ENCODE results near the gene VSIG4.
"Not testable (repeated sequence)": the region's sequence is repeated elsewhere in the genome, so short reads cannot be mapped to it uniquely, and the experiment has no call there.

Gene VSIG4, protein sequence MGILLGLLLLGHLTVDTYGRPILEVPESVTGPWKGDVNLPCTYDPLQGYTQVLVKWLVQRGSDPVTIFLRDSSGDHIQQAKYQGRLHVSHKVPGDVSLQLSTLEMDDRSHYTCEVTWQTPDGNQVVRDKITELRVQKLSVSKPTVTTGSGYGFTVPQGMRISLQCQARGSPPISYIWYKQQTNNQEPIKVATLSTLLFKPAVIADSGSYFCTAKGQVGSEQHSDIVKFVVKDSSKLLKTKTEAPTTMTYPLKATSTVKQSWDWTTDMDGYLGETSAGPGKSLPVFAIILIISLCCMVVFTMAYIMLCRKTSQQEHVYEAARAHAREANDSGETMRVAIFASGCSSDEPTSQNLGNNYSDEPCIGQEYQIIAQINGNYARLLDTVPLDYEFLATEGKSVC

GRCh38 chrX:66039944-66040343, at the start of gene VSIG4:
TSS of gene VSIG4 (minus strand) at chrX:66040080. CDS start at chrX:66039998, 82 bp downstream.
- DNase-seq = no peak

DNA sequence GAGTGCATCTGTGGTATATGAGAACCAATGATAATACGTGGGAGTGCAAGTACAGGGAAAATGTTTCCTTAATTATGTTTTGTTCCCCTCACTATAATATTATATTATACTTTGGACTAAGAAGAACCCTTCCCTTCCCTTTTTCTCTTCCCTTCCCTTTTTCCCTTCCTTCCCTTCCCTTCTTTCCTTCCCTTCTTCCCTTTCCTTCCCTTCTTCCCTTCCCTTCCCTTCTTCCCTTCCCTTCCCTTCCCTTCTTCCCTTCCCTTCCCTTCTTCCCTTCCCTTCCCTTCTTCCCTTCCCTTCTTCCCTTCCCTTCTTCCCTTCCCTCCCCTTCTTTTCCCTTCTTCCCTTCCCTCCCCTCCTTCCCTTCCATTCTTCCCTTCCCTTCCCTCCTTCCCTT, 36.9 kb upstream of the VSIG4 start:
- DNase-seq = no peak

DNA sequence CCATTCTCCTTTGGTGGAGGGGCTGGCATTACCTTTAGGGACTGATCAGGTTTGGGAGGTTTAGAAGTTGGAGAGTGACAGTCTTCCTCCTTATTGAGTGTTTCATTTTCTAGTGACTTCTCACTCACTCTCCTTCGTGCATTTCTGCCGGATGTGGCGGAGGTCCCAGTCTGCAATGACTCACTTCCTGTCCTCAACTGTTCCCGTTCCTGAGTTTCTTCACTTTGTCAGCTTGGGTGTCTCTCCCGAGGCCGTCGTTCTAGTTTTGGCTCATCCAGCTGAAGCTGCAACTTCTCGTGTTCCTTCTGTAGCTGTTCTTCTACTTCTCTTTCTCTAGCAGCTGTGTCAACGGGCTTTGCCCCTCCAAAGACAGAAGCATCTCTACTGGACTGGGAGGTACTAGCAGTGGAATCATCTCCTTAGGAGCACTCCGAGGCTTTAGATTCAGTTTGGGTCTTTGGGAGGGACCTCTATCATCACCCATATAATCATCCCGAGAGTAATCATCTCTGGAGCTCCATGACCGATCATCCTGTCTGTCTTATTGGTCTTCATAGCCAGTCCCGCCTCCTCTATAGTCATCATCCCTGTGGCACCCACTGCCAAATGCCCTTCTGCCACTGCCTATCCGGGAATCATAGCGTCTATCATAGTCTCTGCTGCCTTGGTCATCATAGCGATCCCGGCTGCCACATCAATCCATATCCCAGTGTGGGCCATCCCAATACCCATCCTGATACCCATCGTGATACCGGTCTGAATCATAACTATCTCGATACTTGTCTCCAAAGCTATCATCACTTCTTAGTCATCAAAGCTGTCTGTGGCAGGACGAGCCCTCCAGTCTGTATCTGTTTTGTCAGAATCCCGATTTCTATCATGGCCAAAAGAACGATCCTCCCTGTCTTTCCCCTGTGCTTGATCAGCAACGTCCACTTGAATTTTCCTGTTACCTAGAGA, 35.3 kb upstream of the VSIG4 start:
- DNase-seq = peak; percentile 30 to 37

GRCh38 chrX:66071126-66071525, 31.2 kb upstream of the VSIG4 start:
- no peak for DNase-seq

DNA sequence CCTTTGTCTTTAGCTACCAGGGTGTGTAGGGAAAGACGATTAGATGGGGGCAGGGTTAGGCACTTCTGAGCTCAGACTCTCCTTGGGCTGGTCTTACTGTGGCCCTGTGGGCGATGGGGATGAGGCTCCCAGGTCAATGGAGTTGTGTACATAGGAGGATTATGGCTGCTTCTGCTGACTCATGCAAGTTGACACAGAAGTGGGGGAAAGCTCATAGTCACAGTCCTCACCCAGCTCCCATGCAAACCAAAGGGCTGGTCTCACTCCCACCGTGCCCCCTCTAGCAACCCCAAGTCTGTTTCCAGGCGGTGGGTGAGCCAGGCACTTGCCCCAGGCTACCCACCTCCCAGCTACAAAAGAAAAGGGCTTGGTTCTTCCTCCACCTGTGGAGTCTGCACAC, 24.4 kb upstream of the VSIG4 start:
- no peak for DNase-seq

DNA sequence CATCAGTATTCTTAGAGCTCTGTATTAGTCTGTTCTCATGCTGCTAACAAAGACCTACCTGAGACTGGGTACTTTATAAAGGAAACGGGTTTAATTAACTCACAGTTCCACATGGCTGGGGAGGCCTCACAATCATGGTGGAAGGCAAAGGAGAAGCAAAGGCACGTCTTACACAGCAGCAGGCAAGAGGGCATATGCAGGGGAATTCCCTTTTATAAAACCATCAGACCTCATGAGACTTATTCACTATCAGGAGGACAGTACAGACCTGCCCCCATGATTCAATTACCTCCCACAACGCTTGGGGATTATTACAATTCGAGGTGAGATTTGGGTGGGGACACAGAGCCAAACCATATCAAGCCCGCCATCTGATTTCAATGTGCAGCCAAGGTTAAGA, 17.1 kb upstream of the VSIG4 start:
- not testable (repeated sequence) for DNase-seq

DNA sequence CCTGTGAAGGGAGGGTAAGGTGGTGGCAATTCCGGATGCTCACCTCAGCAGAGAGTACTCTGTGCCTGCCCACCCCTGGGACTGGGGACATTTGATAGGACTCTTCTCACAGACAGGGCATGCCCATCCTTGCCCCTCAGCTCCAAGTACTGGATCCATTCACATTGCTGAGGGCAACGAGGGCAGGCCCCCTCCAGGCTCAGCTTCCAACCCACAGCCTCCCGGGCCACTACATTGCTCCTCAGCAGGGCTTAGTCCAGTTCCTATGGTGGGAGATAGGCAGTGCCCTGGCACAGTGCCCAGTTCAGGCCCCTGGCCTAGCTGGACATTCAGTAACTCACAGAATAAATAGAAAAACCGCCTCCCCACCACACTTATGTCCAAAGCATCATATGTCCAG, 15.1 kb upstream of the VSIG4 start:
- no peak for DNase-seq

DNA sequence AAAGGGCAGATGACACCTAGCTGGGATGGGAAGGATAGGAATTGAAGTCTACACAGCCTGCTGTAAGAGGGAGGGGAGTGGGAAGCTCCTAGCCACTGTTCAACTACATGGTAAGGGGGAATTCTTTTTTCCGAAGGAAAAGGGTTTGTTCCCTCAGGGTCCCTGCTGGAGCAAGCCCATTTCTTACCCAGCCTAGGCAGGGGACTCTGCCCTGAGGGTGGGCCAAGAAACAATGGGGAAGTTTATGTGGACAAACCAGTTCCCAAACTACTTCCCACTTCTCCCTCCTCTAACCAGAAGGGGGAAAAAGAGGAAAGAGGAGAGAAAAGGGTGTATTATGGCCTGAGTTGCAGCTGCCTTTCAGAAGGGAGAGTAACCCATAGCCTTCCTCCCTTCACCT, 13.5 kb upstream of the VSIG4 start:
- no peak for DNase-seq

GRCh38 chrX:66051980-66052379, 12.1 kb upstream of the VSIG4 start:
- no peak for DNase-seq

- DNase-seq = no peak
These were observed 10.3 kb upstream of the VSIG4 start for GRCh38 chrX:66050140-66050569.

GRCh38 chrX:66049056-66049455, 9.2 kb upstream of the VSIG4 start:
- DNase-seq = no peak

DNA sequence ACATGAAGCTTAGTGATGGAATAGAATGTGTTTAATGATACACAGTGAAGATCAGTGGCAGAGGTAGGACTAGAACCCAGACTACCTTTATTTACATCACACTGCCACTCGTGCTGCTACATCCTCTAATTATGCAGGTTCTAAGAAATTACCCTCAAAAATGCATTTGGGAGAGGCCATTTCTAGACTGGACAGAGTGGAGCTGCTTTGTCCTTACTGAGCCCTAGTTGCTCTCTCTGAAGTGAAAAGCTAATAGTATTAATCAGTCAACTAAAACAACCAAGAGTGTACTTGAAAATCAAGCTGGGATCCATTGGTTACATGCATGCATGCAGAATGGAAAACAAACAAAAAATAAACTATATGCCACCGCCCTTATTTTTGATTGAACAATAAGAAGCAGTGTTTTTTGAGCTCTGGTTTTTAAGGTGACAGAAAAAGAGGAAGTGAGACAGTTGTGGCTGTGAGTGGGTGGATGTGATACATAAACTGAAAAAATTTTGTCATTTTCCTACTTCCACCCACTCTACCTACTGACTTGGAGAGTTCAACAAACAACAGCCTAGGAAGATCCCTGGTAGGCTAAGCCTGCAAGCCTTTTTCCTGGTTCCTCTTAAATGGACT, 6.8 kb upstream of the VSIG4 start:
- peak; percentile 19 to 42 for DNase-seq

DNA sequence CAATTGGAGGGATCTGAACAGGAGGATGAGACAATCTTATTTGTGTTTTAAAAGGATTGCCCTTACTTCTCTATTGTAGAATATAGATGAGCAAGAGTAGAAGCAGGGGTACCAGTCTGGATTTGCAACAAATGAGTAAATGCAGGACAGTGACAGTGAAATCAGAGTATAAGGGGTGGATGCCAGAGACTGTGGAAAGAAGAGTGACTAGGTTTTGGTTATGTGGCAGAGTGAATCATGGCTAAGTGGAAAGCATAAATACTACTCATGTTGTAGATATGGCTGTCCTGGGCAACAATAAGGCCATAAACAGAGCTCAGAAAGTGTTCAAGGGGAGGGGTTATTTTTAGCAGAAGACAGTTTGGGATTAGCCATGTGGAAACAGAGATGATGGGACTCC, 6.0 kb upstream of the VSIG4 start:
- peak in 1 of 2 donors; percentile 18 for DNase-seq

DNA sequence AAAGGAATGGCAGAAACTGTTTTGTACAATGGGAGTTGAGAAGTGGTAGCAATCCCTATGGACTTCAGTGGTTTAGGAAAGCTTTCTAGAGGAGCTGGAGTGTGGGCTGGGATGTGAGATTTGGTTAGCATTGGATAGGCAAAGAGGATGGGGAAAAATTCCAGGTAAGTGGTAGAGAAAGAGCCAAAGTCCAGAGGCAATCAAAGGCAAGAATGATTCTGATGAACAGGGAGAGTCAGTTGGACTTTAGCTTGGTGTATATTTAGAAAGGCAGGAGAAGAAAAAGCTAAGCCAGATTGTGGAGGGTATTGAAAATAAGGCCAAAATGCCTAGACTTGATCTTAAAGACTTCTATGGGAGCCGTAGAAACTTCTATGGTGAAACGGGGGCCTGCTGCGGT, 3.7 kb upstream of the VSIG4 start:
- no peak for DNase-seq

DNA sequence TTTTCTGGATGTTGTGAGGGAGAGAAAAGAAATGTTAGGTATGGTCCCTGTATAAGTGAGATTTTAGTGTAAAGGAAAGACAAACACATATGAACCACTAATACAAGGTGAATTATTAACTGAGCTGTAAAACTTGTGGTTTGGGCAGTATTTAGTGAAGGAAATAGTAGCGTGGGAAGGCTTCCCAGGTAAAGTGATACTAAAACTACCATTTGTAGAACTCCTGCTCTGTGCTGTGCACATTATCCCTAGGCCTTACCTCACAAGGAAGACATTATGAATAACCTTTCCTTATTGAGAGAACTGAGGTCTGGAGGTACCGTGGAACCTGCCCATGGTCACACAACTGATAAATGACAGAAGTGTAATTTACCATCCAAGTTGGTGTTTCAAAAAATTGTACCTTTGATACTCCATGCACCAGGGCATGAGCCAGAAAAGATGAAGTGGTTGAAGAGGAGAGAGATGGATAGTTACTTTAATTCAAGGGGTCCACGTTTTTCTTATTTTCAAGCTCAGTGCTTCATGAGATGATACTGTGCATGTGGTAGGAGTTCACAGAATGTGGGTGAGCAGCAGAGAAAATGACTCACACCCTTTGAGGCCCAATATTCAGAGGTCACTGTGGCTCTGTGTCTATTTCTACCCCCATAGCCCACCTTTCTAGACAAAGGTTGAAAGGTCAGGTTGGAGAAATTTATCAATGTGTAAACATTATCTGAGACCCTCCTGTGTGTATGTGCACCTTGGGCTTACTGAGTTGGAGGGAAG, 2.6 kb upstream of the VSIG4 start:
- DNase-seq = no peak

- DNase-seq = no peak
These were observed 1.8 kb downstream of the VSIG4 start for GRCh38 chrX:66038115-66038514.

GRCh38 chrX:66036231-66036630, 3.6 kb downstream of the VSIG4 start:
- DNase-seq = no peak

DNA sequence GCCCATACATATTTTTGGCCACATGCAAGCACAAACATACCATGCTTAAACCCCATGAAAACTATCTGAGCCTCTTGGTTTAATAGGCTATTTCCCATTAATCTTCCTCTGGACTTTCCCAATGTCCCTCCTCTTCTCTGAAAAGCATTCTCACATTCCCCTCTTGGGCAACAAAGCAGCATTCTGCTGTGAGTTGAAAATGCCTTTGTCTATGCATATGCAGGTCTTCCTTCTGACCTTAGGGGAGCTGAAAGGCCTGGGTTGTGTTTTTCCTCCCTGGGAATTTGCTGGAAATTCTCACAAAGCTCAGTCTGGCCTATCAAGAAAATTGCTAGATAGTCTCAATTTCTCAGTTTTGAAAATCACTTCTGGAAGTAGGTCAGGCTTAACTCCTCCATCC, 4.2 kb downstream of the VSIG4 start:
- no peak for DNase-seq

- peak; percentile 15 to 26 for DNase-seq
These were observed 9.2 kb downstream of the VSIG4 start for GRCh38 chrX:66030505-66031317.

GRCh38 chrX:66028936-66029335, 10.9 kb downstream of the VSIG4 start:
- no peak for DNase-seq

DNA sequence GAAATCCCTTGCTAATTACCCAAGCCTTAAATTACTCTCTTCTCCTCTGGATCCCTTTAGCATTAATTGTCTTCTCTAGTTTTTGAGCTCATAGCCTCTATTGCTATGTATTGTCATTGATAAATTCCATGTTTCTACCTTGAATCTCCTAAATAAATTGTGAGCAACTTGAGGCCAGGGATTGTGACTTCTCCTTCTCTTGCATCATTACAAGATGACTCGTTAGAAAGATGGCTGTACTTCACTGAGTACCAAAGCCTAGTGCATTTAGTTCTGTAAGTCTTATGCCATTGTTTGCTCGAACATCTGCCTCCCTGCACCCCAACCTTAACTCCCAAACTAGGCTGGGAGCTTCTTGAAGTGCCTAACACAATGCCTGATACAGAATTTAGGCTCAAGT, 15.3 kb downstream of the VSIG4 start:
- DNase-seq = no peak

DNA sequence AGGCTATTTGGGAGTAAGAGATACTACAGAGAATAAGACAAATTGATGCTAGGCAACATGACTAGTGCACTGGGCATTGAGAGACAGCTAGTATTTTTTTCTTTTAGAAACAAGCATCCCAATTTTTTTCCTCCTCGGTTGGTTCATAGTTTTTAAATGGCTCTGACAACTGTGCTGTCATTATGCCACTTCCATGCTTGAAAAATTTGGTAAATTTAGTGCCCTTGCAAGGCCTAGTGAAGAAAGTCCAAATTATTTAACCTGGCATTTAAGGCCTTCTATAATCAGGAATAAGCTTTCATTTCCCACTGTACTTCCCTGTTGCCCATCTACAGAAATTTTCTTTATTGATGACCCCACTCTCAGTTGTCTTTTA, 15.8 kb downstream of the VSIG4 start:
- DNase-seq = no peak

Data from stimulated activated CD4-positive, alpha-beta T cell treated with anti-CD3 and anti-CD28 coated beads, Interleukin-2, amount 100 ng/mL, for 24 hours (primary cell).